Nephron progenitor cell (in vitro differentiated cells): ENCODE measurements around the gene CCDC88C.

Source experiments
- DNase-seq: peaks from one replicate; pipeline ENCODE4 v3.0.0; 2021
- H3K27ac Mint-ChIP-seq: 2 replicates; pipeline ENCODE4 v1.8.0; 2021; ENCODE audit warnings: mild to moderate bottlenecking, moderate library complexity, mixed read lengths
- H3K27me3 Mint-ChIP-seq: 2 replicates; pipeline ENCODE4 v1.8.0; 2021; ENCODE audit warnings: mild to moderate bottlenecking, low read depth, mixed read lengths; ENCODE audit not compliant: poor library complexity
- H3K36me3 Mint-ChIP-seq: 2 replicates; pipeline ENCODE4 v1.8.0; 2021; ENCODE audit warnings: low read depth, mixed read lengths
- H3K4me1 Mint-ChIP-seq: 2 replicates; pipeline ENCODE4 v1.8.0; 2021; ENCODE audit warnings: mixed read lengths
- H3K4me3 Mint-ChIP-seq: 2 replicates; pipeline ENCODE4 v1.8.0; 2021; ENCODE audit warnings: mild to moderate bottlenecking, moderate library complexity, mixed read lengths
- H3K9me3 Mint-ChIP-seq: 2 replicates; pipeline ENCODE4 v1.8.0; 2021; ENCODE audit warnings: mild to moderate bottlenecking, moderate library complexity, mixed read lengths
- TF ChIP-seq, protein P1 (sequence below): fragments of 200-600 bp; sonication (generic); IDR thresholded peaks from 2 replicates; pipeline ENCODE4 v1.5.0; 2021; ENCODE audit warnings: antibody characterized with exemption

CCDC88C gene

DNA sequence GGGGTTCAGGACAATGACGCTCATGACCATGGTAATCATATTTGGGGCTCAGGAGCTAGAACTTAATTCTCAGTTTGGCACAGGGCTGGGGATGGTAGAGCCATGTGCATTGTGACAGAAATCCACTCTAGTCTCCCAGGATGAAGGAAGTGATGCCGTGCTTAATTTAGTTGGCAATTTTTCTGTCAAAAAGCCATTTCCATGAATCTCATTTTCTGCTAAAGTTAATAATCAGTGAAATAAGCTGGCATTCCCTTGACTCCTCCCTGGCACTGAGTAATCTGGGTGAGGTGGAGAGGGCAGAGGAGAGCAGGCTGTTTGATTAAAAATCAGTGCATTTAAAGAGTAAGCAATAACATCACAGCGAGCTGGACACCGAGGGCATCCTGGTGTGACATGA, 128.2 kb downstream of the CCDC88C start:
- Mint-ChIP-seq H3K4me3 (no peak overlapping the region), H3K36me3 (peaks cover 66% of the 10 kb centered on the region), H3K9me3 (no peaks in the 10 kb centered on the region), H3K27ac (no peak overlapping the region), H3K4me1 (peaks cover 22% of the 10 kb centered on the region), H3K27me3 (peaks cover 2% of the 10 kb centered on the region)
- TF ChIP-seq, protein P1, sequence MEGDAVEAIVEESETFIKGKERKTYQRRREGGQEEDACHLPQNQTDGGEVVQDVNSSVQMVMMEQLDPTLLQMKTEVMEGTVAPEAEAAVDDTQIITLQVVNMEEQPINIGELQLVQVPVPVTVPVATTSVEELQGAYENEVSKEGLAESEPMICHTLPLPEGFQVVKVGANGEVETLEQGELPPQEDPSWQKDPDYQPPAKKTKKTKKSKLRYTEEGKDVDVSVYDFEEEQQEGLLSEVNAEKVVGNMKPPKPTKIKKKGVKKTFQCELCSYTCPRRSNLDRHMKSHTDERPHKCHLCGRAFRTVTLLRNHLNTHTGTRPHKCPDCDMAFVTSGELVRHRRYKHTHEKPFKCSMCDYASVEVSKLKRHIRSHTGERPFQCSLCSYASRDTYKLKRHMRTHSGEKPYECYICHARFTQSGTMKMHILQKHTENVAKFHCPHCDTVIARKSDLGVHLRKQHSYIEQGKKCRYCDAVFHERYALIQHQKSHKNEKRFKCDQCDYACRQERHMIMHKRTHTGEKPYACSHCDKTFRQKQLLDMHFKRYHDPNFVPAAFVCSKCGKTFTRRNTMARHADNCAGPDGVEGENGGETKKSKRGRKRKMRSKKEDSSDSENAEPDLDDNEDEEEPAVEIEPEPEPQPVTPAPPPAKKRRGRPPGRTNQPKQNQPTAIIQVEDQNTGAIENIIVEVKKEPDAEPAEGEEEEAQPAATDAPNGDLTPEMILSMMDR = no peak
- no peak for DNase-seq

DNA sequence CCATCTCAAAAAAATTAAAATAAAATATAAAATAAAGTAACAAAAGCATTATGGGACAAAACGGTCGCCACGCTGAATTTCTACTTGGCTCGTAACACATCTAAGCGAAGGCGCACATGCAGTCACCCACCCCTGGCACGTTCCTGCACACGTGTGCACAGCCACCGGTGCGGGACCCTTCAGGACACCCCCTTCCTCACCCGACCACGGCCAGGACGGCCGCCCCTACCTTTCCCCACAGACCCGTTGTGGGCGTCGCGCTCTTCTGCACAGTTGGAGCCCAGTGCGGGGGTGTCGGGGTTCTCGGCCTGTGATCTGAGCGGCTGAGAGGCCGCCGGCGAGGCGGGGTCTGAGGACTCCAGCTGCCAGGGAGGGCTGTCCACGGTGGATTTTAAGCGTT, 128.7 kb downstream of the CCDC88C start:
- Mint-ChIP-seq H3K27ac (no peak overlapping the region), H3K4me3 (no peak overlapping the region), H3K9me3 (no peaks in the 10 kb centered on the region), H3K4me1 (peaks cover 28% of the 10 kb centered on the region), H3K36me3 (peaks cover 66% of the 10 kb centered on the region), H3K27me3 (peaks cover 2% of the 10 kb centered on the region)
- TF ChIP-seq, protein P1 = no peak
- no peak for DNase-seq

DNA sequence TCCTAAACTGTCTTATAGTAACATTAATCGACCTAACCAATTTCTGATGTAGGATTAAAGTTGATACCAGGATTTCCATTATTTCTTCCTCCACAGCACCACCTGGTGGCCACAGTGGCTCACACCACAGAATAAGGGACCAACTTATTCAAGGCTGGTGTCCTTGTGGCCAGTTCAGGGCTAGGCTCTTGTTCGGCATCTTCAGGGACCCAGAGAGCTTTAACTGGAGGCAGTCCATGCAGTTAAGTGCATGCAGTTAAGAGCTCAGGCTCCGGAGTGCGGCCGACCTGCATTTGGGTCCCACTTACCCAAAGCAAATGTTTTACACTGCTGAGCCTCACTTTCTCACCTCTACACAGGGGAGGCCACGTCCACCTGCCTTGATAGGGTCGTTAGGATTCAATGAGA, 131.1 kb downstream of the CCDC88C start:
- TF ChIP-seq, protein P1 = peak; percentile 85
- Mint-ChIP-seq H3K9me3 (no peaks in the 10 kb centered on the region), H3K4me1 (peaks cover 30% of the 10 kb centered on the region), H3K27ac (peak overlapping the region; percentile 16), H3K27me3 (peaks cover 2% of the 10 kb centered on the region), H3K4me3 (peak overlapping the region; percentile 10), H3K36me3 (peaks cover 77% of the 10 kb centered on the region)
- peak; percentile 80 for DNase-seq

DNA sequence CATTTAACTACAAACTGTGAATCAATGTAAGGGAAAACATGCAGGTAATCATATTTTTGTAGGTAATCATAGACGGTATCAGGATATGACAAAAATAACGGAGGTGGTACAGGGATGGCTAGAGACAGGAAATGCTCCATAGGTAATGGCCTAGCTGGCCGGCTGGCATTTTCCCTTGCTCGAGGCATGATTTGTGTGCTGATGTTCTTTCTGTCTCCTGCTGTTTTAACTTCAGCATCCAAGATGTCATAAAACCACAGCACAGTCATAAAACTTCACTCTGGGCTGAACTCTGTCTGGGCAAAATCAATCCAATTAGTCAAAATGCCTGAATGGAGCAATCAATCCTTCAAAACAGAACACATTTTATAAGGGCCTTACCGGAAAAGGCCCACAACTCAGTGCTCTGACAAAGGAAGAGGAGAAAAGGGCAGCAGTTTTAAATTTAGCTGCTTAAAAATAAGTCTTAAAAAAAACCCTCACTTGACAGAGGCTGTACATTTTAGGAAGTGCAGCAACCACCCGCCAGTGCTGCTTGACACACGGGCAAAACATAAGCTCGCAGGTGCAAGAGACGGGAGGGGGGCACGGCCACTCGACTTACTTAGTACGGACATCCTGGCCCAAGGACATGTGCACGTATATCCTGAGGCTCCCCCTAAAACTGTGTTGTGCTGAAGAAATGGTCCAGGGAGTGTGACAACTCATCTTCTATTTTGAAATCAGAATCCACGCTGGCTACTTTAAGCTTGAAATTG, 132.7 kb downstream of the CCDC88C start:
- TF ChIP-seq, protein P1 = no peak
- peaks cover 2% of the 10 kb centered on the region for H3K27me3 Mint-ChIP-seq
- no peaks in the 10 kb centered on the region for H3K9me3 Mint-ChIP-seq
- no peak for DNase-seq
- peaks cover 30% of the 10 kb centered on the region for H3K4me1 Mint-ChIP-seq
- no peak overlapping the region for H3K4me3 Mint-ChIP-seq
- peaks cover 72% of the 10 kb centered on the region for H3K36me3 Mint-ChIP-seq
- peak overlapping the region; percentile 49 for H3K27ac Mint-ChIP-seq

DNA sequence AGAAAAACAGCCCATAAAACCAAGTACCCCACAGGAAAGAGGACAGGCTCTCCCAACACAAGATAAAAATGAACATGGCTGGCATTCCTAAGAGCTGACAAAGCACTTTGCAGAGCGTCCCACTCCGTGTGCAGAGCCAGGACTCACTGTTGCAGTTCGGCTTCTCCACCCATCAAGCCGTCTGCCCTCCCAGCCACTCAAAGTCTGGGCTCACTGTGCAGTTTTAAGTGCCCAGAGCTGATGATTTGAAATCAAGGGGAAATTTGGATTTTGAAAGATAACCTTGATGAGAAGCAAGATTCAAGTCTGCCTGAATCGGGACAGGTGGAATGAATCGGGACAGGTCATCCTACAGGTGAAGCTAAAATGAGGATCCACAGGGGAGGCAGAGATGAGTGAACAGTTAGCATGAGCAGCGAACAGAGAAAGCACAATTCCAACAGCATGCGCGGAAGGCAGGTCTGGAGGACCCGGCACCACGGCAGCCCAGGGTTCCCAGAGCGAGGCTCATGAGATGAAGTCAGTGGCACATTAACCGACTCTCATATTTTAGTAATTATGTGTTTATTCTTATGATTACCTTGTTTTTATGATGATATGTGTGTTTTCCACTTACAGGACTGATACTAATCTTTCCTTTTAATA, 133.4 kb downstream of the CCDC88C start:
- peak overlapping the region; percentile 55 for H3K27ac Mint-ChIP-seq
- DNase-seq = no peak

More for the DNA sequence above, 133.4 kb downstream of the CCDC88C start:
- Mint-ChIP-seq H3K9me3 (no peaks in the 10 kb centered on the region), H3K36me3 (peaks cover 65% of the 10 kb centered on the region), H3K4me1 (peaks cover 30% of the 10 kb centered on the region), H3K4me3 (no peak overlapping the region), H3K27me3 (peaks cover 2% of the 10 kb centered on the region)
- TF ChIP-seq, protein P1 = no peak
